GM18951 (cell line): ENCODE results near the gene CACNB2.
"Not testable (repeated sequence)": the region's sequence is repeated elsewhere in the genome, so short reads cannot be mapped to it uniquely, and the experiment has no call there.

Experiments used
- POLR2A ChIP-seq: IDR thresholded peaks from 4 replicates; pipeline ENCODE4 v1.6.1; 2011; ENCODE audit warnings: mild to moderate bottlenecking; ENCODE audit not compliant: insufficient read length, insufficient read depth; ENCODE audit errors: extremely low read depth
- in situ Hi-C: fragments of 300-500 bp; cut with MboI; formaldehyde crosslinking; loops from one replicate; pipeline ENCODE4 v1.12.0; 2022; ENCODE audit warnings: low sequenced_read_pairs, mixed read lengths, inconsistent platforms; ENCODE audit not compliant: unreplicated experiment

CACNB2 gene

GRCh38 chr10:18577823-18578685 is 437.8 kb downstream of the CACNB2 start:
- TF ChIP-seq POLR2A = no peak
- in situ Hi-C loops = no loop called here

- in situ Hi-C loops = loop anchor here (5.0 kb wide), 1 partner anchor 46 kb away; no protein-coding TSS in a partner anchor
These were observed 442.6 kb downstream of the CACNB2 start for GRCh38 chr10:18582803-18583202.

GRCh38 chr10:18583575-18584270 is 443.5 kb downstream of the CACNB2 start:
- in situ Hi-C loops = loop anchor here (5.0 kb wide), 1 partner anchor 46 kb away; no protein-coding TSS in a partner anchor
- TF ChIP-seq POLR2A = no peak

More at GRCh38 chr10:18582803-18583202, 442.6 kb downstream of the CACNB2 start:
- no peak for TF ChIP-seq POLR2A

GRCh38 chr10:18586637-18587036 is 446.4 kb downstream of the CACNB2 start:
- in situ Hi-C loops = not testable (repeated sequence)

- in situ Hi-C loops = not testable (repeated sequence)
These were observed 450.9 kb downstream of the CACNB2 start for GRCh38 chr10:18591141-18591540.
